Measurements from ENCODE around the gene PSG11. TPM values are rescaled to one million over a fixed set of nuclear protein-coding genes. Genes with fewer than 3 reads are reported as not detected.
A peak's percentile ranks its signal among the peaks of the same experiment; 100 is the strongest.
"Not testable (repeated sequence)": the region's sequence is repeated elsewhere in the genome, so short reads cannot be mapped to it uniquely, and the experiment has no call there.

The PSG11 gene
- total and polyA plus RNA-seq, 9 of the 15 experiments (the other 6 are each of a cell fraction or from before 2014, with no cell fraction given) = not detected

DNA sequence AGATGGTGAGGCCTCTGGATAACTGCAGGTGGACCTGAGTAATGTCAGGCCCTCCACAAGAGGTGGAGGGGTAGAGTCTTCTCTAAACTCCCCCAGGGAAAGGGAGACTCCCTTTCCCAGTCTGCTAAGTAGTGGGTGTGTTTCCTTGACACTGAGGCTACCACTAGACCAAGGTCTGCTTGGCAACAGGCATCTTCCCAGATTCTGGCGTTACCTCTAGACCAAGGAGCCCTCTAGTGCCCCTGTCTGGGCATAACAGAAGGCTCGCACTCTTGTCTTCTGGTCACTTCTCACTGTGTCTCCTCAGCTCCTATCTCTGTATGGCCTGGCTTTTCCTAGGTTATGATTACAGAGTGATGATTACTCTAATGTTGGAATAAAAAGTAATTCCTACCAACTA, 5.4 kb upstream of the PSG11 start:
- TF ChIP-seq, protein P1, sequence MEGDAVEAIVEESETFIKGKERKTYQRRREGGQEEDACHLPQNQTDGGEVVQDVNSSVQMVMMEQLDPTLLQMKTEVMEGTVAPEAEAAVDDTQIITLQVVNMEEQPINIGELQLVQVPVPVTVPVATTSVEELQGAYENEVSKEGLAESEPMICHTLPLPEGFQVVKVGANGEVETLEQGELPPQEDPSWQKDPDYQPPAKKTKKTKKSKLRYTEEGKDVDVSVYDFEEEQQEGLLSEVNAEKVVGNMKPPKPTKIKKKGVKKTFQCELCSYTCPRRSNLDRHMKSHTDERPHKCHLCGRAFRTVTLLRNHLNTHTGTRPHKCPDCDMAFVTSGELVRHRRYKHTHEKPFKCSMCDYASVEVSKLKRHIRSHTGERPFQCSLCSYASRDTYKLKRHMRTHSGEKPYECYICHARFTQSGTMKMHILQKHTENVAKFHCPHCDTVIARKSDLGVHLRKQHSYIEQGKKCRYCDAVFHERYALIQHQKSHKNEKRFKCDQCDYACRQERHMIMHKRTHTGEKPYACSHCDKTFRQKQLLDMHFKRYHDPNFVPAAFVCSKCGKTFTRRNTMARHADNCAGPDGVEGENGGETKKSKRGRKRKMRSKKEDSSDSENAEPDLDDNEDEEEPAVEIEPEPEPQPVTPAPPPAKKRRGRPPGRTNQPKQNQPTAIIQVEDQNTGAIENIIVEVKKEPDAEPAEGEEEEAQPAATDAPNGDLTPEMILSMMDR (IDR thresholded peaks at IDR 0.05 in 2 of 3, conservative IDR thresholded peaks at IDR 0.05 in 1 of 3; ENCODE audit: insufficient read depth in 2 of 3, low read depth in 1 of 3, low read length in 3 of 3) = peak in 1 of 3 experiments; percentile 15; a peak in 1 of 6 replicates
- H3K9me3 ChIP-seq (replicated peaks; ENCODE audit: control insufficient read depth, insufficient read depth, low read depth, low read length); intact Hi-C loops (cut with micrococcal nuclease); H3K27ac ChIP-seq (ENCODE audit: extremely low read depth, low read depth, low read length); POLR2A ChIA-PET; H4K20me1 ChIP-seq (replicated peaks; ENCODE audit: control insufficient read depth, insufficient read depth, low read length); H3K9ac ChIP-seq (ENCODE audit: insufficient read depth in 1 of 2, low read depth in 2 of 2, low read length in 2 of 2); FAIRE-seq; H2AFZ ChIP-seq (ENCODE audit: low read depth, low read length); H3K4me2 ChIP-seq (ENCODE audit: insufficient read depth, low read length); H3K79me2 ChIP-seq (ENCODE audit: control insufficient read depth, insufficient read depth, low read length); H3K9me1 ChIP-seq (ENCODE audit: control insufficient read depth, insufficient read depth, low read length); H3K36me3 ChIP-seq (ENCODE audit: control insufficient read depth, insufficient read depth, low read length); ATAC-seq; CTCF ChIA-PET (ENCODE audit: low intra/inter-chr PET ratio); in situ Hi-C loops (cut with MboI); BruUV-seq (replicated peaks); H3K4me1 ChIP-seq (replicated peaks in 1 of 2; ENCODE audit: control insufficient read depth in 2 of 2, insufficient read depth in 2 of 2, low read length in 2 of 2); H3K4me3 ChIP-seq; H3K27me3 ChIP-seq (ENCODE audit: control insufficient read depth in 2 of 2, insufficient read depth in 2 of 2, low read length in 2 of 2): not testable (repeated sequence)
- DNase-seq (ENCODE audit: extremely low read depth in 1 of 4, low spot score in 3 of 4) = peak in 1 of 4 experiments; percentile 1
- WGBS (ENCODE audit: insufficient coverage, low coverage, missing lambda C conversion rate) = 0% methylated on average over 2 of the region's 2 CpGs

DNA sequence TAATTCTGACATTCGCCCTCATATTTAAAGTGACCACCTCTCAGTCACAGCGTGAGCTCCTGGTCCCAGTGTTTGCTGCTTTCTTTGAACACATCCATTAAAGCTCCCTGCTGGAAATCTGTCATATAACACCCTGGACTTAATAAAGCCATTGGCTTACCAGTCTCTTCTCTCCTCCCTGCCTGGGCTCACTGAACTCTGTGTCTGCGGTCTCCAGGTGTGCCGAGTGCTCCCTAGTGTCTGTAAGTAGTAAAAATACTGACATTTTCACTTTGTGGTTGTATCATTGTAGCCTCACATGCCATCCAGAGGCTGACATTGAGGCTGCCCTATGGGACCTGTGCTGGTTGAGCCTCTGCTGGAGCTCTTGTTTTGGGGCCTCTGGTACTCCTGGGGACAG, 2.6 kb upstream of the PSG11 start:
- 0% methylated on average over 4 of the region's 4 CpGs for WGBS (ENCODE audit: insufficient coverage, low coverage, missing lambda C conversion rate)
- no peak overlapping the region for H3K9ac ChIP-seq (ENCODE audit: insufficient read depth in 1 of 2, low read depth in 2 of 2, low read length in 2 of 2)
- intact Hi-C loops (cut with micrococcal nuclease) = no loop called here
- H3K4me3 ChIP-seq = no peak overlapping the region
- H3K36me3 ChIP-seq (ENCODE audit: control insufficient read depth, insufficient read depth, low read length) = no peaks in the 10 kb centered on the region
- no peaks in the 10 kb centered on the region for H3K27me3 ChIP-seq (ENCODE audit: control insufficient read depth in 2 of 2, insufficient read depth in 2 of 2, low read length in 2 of 2)
- no peaks in the 10 kb centered on the region for H3K9me3 ChIP-seq (replicated peaks; ENCODE audit: control insufficient read depth, insufficient read depth, low read depth, low read length)
- no peak for ATAC-seq
- DNase-seq (ENCODE audit: extremely low read depth in 1 of 4, low spot score in 3 of 4) = no peak
- no peaks in the 10 kb centered on the region for H4K20me1 ChIP-seq (replicated peaks; ENCODE audit: control insufficient read depth, insufficient read depth, low read length)
- H3K4me2 ChIP-seq (ENCODE audit: insufficient read depth, low read length) = no peak overlapping the region
- BruUV-seq (replicated peaks) = no TSS peak
- no peaks in the 10 kb centered on the region for H3K4me1 ChIP-seq (replicated peaks in 1 of 2; ENCODE audit: control insufficient read depth in 2 of 2, insufficient read depth in 2 of 2, low read length in 2 of 2)
- in situ Hi-C loops (cut with MboI) = no loop called here
- ChIA-PET CTCF (ENCODE audit: low intra/inter-chr PET ratio) (no interaction called here), POLR2A (no interaction called here)
- no peak overlapping the region for H2AFZ ChIP-seq (ENCODE audit: low read depth, low read length)
- H3K9me1 ChIP-seq (ENCODE audit: control insufficient read depth, insufficient read depth, low read length) = no peaks in the 10 kb centered on the region
- no peaks in the 10 kb centered on the region for H3K79me2 ChIP-seq (ENCODE audit: control insufficient read depth, insufficient read depth, low read length)
- FAIRE-seq = no peak
- H3K27ac ChIP-seq (ENCODE audit: extremely low read depth, low read depth, low read length) = no peak overlapping the region
- TF ChIP-seq PRPF4 (IDR thresholded peaks at IDR 0.05; ENCODE audit: insufficient read depth, low read depth, low read length, poor library complexity, severe bottlenecking) = no peak
- TF ChIP-seq, protein P2, sequence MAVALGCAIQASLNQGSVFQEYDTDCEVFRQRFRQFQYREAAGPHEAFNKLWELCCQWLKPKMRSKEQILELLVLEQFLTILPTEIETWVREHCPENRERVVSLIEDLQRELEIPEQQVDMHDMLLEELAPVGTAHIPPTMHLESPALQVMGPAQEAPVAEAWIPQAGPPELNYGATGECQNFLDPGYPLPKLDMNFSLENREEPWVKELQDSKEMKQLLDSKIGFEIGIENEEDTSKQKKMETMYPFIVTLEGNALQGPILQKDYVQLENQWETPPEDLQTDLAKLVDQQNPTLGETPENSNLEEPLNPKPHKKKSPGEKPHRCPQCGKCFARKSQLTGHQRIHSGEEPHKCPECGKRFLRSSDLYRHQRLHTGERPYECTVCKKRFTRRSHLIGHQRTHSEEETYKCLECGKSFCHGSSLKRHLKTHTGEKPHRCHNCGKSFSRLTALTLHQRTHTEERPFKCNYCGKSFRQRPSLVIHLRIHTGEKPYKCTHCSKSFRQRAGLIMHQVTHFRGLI (CRISPR knock-in tag; IDR thresholded peaks at IDR 0.05) = no peak
- no peak for TF ChIP-seq ZNF830 (CRISPR knock-in tag; IDR thresholded peaks at IDR 0.05)
- no peak for TF ChIP-seq CREM (IDR thresholded peaks at IDR 0.05; ENCODE audit: low read depth)
- no peak for TF ChIP-seq EP300 (IDR thresholded peaks at IDR 0.05; ENCODE audit: low read length)
- no peak for TF ChIP-seq ZNF121 (CRISPR knock-in tag; conservative IDR thresholded peaks at IDR 0.05)
- no peak for TF ChIP-seq SAFB (IDR thresholded peaks at IDR 0.05; ENCODE audit: borderline replicate concordance, low read depth, low read length)
- TF ChIP-seq, protein P3, sequence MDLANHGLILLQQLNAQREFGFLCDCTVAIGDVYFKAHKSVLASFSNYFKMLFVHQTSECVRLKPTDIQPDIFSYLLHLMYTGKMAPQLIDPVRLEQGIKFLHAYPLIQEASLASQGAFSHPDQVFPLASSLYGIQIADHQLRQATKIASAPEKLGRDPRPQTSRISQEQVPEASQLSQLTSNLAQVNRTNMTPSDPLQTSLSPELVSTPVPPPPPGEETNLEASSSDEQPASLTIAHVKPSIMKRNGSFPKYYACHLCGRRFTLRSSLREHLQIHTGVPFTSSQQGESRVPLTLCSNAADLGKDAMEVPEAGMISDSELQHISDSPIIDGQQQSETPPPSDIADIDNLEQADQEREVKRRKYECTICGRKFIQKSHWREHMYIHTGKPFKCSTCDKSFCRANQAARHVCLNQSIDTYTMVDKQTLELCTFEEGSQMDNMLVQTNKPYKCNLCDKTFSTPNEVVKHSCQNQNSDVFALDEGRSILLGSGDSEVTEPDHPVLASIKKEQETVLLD (IDR thresholded peaks at IDR 0.05) = no peak
- TF ChIP-seq MAZ (CRISPR knock-in tag; conservative IDR thresholded peaks at IDR 0.05 in 1 of 2, IDR thresholded peaks at IDR 0.05 in 1 of 2) = no peak

Data from K562 (cell line).